Activated CD8-positive, alpha-beta memory T cell treated with anti-CD3 and anti-CD28 coated beads, Interleukin-2, amount 50 U/mL, for 24 hours (primary cell): ENCODE measurements around the gene SLC25A26.

Experiments
- DNase-seq: peaks from one replicate; pipeline ENCODE4 v3.0.0-alpha.2; 2020; ENCODE audit errors: extremely low read depth

Gene SLC25A26

GRCh38 chr3:66372681-66373350 lies 152.0 kb downstream of the SLC25A26 start:
- DNase-seq, result no peak

- no peak for DNase-seq
These were observed 155.8 kb downstream of the SLC25A26 start for GRCh38 chr3:66376568-66376967.

- no peak for DNase-seq
These were observed 157.0 kb downstream of the SLC25A26 start for GRCh38 chr3:66377800-66378199.

GRCh38 chr3:66378256-66378655 lies 157.5 kb downstream of the SLC25A26 start:
- DNase-seq, result no peak

DNA sequence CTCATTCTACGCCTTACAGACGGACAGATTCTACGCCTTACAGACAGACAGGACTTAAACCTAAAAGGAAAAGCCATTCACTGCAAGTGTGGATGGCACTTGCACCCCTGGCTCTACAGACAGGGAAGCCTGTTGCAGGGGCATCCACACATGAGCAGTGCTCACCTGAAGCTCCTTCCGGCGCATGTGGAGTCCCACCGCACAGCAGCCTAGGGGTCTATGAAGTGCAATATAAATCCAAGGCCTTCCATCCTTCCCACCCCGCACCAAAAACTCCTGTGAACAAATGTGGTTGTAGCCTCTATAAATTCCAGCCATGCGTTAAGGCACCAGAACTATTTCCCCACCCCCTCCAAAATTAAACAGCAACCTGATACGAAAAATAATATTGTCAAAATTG lies 158.8 kb downstream of the SLC25A26 start:
- no peak for DNase-seq

- no peak for DNase-seq
These were observed 159.6 kb downstream of the SLC25A26 start for GRCh38 chr3:66380200-66380932.

GRCh38 chr3:66381626-66382025 lies 160.8 kb downstream of the SLC25A26 start:
- DNase-seq, result no peak

DNA sequence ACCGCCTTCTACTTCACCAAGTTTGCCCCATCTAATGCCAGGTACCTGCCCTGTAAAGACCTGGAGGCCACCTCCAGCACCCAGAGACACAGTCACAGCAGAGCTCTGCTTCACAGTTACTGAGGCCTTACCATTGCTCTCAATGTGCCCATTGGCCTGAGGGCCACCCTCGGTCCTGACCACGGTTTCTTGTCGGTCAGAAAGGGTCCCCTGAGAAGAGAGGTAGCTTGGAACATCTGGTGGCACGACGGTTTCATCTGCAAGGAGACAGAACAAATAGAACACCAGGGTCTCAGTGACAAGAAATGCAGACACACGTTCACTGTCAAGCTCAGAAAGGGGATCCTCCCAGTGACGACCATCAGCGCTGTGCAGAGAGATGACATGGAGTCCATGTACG lies 161.3 kb downstream of the SLC25A26 start:
- no peak for DNase-seq

DNA sequence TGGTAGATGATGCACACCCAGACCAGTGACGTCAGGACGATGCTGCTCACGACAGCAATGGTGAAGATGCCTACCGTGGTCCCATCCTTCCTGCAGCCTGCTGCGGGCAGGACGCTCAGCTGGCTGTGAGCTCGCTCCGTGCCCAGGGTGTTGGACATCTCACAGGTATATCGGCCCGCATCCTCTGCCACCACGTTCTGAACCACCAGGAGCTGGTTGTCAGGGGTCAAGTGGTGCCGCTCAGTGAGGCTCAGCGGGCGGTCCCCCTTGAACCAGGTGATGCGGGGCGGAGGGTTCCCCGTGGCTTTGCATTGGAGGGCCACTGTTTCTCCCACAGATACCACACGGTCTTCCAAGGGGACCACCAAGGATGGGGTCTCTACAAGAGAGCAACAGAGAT lies 162.2 kb downstream of the SLC25A26 start:
- DNase-seq, result no peak

GRCh38 chr3:66383998-66384745 lies 163.4 kb downstream of the SLC25A26 start:
- no peak for DNase-seq

DNA sequence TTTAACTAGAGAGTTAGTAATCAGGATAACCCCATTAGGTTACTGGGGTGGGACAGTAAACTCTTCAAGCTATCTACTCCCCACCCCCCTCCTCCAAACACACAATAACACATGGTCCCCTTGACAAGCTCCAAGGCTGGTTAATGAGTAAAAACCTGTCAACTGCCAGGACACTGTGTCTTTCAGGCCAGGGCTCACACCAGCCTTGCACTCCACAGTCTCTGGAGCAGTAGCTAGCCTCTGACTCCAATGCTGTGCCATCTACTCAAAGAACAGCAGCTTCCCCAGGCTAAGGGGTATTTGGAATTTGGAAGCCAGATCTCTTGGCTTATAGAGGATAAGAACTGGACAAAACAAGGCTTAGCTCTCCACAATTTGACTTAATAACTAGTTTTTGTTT lies 164.3 kb downstream of the SLC25A26 start:
- no peak for DNase-seq

GRCh38 chr3:66386011-66386924 lies 165.5 kb downstream of the SLC25A26 start:
- DNase-seq, result no peak

GRCh38 chr3:66386925-66387650 lies 166.3 kb downstream of the SLC25A26 start:
- no peak for DNase-seq

GRCh38 chr3:66390013-66390412 lies 169.2 kb downstream of the SLC25A26 start:
- DNase-seq, result no peak

DNA sequence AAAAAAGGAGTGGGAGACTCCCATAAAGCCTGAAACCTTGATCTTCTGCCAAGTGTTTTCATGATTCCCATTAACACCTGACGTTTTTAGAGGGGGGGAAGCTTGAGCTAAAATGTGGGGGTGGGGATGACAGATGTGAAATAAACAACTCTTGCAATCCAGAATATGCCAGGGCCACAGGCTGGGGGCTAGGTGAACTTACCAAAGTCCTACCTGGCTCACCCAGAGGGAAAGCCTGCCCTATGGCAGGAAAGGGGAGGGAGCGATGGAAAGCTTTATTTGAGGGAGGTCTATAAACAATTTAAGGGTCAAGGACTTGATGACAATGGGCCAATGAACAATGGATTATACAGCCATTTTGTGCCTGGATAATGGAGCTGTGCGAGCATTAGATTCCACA lies 171.7 kb downstream of the SLC25A26 start:
- DNase-seq, result no peak

DNA sequence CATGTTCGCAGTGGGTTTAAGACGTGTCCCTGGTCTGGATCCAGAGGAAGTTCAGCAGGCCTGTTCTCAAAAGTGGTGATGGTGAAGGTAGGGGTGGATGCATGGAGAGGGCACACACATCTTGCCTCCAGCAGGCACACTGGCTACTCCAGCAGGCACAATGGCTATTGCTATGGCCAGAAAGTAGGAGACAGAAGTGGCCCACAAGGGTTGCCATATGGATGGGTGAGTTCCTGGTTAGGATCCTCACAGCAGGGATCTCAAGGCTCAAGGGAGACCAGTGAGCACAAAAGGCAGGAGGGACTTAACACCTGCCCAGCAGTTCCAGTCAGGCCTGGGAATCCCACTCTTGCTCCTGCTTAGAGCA lies 172.1 kb downstream of the SLC25A26 start:
- no peak for DNase-seq

DNA sequence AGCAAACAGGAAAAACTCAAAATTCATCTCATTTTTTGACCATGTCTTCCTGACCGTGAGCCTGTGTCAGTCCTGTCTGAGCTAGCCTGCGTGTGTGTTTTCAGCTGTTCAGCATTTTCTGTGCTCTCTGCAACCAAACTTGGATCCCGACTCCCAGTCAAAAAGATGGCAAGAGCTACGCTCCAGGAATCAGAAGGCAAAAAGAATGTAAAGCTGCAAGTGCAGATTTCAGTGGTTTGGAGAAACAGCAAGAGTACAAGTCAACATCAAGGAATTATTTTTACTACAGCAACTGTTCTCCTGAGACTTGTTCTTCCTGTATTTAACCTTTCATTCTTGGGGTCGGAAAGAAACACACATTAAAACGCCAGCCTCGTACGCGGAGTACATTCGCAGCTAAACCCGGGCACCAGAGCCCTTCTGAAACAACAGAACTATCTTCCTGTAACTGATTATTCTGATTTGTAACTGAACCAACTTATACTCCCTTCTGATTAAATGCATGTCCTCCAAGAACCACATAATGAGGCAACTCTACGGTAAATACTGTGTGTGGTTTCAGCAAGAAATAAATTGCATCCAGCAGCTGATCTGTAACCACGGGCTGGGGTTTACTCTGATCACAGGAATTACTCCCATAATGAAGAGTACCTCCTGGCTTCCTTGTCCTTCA lies 172.7 kb downstream of the SLC25A26 start:
- DNase-seq, result no peak

GRCh38 chr3:66394019-66394752 lies 173.4 kb downstream of the SLC25A26 start:
- peak; percentile 8 for DNase-seq

DNA sequence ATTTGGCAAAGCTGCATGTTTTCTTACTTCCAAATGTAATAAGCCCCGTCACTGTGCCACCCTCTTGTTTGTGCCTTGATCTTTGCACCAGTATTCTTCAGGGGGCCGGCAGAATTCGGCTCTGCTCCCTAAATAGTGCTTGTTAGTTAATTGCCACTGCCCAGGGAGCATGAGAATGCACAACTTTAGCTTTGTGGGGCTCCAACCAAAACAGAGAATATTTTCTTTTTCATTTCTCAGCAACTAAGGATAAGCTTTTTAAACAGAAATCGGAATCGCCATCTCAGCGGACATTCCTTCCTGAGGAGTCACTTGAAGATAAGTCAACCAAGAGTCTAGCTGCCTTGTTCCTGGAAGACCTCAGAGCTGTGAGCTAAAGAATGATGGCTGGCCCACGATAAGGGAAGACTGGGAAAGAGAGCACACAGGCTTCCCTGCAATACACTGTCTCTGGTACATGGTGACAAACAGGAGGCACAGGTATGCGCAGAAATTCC lies 174.0 kb downstream of the SLC25A26 start:
- no peak for DNase-seq

DNA sequence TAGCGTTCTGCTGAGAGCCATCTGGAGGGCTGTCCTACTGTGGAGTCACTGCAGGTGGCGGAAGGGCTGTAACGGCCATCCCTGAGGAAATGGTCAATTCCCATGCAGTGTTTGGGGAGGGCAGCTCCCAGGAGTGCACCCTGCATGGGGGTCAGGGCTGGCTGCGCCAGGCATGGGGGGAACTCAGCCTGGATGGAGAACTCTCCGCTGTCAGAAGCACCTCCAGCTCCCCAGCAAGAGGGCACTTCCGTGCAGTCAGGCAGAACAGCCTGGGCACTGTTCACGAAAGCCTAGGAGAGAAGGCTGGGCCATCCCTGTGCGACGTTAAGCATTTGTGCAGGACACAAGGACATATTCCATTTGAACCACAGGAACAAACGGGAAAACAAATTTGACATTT lies 174.8 kb downstream of the SLC25A26 start:
- no peak for DNase-seq
